Stimulated activated CD4-positive, alpha-beta T cell treated with anti-CD3 and anti-CD28 coated beads, Interleukin-1b, Interleukin-23, amount 100 ng/mL, for 24 hours (primary cell): ENCODE data around the gene ELOF1.

Experiments
- DNase-seq, 4 experiments: peaks; one replicate each; pipeline ENCODE4 v3.0.0-alpha.2; 2020; ENCODE audit warnings: low read depth in 4 of 4, low spot score in 1 of 4

Gene ELOF1

GRCh38 chr19:11535792-11536595 is 23.0 kb downstream of the ELOF1 start:
- peak; percentile 67 to 82 (median 76) for DNase-seq

DNA sequence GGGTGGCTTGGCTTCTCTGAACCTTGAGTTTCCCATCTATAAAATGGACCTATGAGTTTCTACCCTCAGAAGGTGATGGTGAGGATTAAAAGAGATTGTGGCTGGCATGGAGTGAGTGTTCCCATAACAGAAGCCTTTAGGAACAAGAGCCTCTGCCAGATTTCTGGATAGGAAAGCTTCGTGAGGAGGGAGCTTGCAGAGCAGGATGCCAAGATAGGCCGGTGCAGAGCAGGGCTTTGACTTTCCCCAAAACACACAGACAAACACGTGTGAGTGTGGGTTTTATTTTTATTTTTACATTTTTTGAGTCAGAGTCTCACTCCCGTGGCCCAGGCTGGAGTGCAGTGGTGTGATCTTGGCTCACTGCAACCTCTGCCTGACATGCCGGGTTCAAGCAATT is 24.1 kb downstream of the ELOF1 start:
- DNase-seq = no peak

GRCh38 chr19:11534538-11534937 is 24.5 kb downstream of the ELOF1 start:
- no peak for DNase-seq

DNA sequence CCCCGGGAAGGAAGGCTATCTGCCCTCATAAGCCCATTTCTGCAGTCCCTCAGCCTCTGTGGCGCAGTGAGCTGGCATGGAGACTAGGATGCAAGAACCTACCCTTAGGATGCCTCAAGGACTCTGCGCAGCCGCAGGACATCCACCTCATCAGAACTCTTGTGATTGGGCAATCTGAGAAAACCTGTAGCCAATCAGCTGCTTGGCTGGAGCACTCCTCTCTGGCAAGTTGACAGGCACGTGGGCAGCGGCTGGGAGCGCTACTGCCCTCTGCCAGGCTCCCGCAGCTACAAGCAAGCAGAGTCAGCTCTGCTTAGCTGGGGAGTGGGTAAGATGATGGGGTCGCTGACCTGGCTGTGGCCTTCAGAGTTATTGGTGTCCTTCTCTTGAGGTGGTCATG is 28.6 kb downstream of the ELOF1 start:
- peak in 1 of 4 experiments; percentile 30 for DNase-seq

- peak; percentile 81 to 93 (median 86) for DNase-seq
Measured at GRCh38 chr19:11528551-11529341, 30.3 kb downstream of the ELOF1 start, which contains the start of gene ECSIT. Gene ECSIT, minus strand, starts transcription at chr19:11529134. Its CDS starts 9,964 bp downstream, at chr19:11519170.

DNA sequence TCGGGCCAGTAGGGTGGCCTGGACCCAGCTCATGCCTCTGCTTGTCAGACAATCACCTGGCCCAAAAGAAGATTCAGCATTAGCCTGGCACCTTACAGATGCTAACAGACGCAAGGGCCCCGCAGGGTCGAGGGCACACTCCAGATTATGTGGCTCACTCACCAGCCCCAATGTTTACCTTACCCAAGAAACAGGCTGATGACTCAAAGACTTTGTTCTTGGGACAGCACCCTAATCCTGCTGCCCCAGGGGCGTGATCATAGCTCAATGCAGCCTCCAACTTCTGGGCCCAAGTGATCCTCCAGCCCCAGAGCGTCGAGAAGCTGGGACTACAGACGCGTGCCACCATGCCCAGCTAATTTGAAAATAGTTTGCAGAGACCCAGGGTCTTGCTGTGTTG is 39.9 kb downstream of the ELOF1 start:
- DNase-seq = no peak

DNA sequence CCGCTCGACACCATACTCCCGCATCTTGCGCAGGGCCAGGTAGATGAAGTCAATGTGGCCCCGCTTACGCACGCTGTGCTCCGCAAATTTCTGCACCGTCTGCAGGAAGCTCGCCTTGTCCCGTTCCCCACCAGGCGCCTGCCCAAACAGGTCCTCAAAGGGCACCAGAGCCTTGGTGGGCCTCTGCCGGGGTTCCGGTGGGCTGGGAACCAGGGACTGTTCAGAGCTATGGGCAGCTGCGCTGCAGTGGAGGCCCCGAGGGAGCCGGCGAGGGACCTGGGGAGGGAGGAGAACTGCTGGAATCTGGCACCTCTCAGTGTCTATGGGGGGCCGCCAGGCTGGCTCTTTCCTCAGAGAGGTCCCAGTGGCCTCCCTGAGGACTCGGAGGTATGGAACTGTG is 45.1 kb downstream of the ELOF1 start:
- DNase-seq = no peak

DNA sequence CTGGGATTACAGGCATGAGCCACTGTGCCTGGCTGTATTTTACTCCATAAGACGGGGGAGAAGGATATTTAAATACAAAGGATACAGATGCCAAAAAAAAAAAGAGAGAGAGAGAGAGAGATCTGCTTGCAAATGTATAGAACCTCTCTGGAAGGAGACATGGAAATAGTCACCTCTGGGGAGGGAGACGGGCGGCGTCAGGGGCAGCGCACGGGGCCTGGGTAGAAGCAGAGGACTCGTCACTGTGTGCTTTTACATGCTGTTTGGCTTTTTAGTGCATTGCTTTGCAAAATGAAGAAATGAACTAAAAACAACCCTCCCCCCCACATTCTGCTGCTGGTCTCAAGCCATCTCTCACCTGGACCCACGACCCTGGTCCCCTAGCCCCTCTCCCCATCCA is 48.6 kb downstream of the ELOF1 start:
- DNase-seq = no peak

GRCh38 chr19:11507370-11508078 is 51.5 kb downstream of the ELOF1 start:
- no peak for DNase-seq

GRCh38 chr19:11506967-11507366 is 52.1 kb downstream of the ELOF1 start:
- no peak for DNase-seq

- peak in 1 of 4 experiments; percentile 28 for DNase-seq
Measured at GRCh38 chr19:11506101-11506555, 52.9 kb downstream of the ELOF1 start.

DNA sequence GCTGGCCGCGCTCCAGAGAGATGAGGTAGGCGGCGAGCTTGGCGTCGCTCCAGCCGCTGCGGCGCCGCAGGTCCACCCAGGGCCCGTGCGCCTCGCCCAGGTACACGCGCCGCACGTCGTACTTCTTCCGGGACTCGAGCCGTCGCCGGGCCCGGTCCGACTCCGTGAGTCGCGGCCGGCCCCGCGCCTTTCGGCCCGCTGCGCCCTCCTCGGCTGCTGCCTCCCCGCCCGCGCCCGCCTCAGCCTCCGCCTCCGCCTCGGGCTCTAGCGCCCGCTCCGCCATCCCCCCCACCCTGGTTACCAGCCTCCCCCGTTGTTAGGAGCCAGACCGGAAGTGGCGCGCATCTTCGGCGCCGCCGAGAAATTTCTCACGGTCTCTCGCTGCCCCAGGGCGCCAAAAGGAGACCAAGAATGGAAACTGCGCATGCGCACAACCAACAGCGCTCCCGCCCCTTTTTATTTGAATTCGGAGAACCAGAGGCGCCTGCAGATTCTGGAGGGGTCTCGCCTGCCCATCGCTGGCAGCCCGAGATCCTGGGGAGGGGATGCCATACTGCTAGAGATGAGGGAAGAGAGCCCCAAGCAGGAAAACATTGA is 53.4 kb downstream of the ELOF1 start, which contains the start of gene ZNF653:
Gene ZNF653 (minus strand): TSS at position 336 of the 597 bp plus-strand sequence. CDS start 53 bp downstream, at position 283.
- DNase-seq = peak; percentile 87 to 91 (median 90)

- DNase-seq = peak; percentile 82 to 98 (median 92)
Measured at GRCh38 chr19:11505032-11505503, 54.0 kb downstream of the ELOF1 start.

DNA sequence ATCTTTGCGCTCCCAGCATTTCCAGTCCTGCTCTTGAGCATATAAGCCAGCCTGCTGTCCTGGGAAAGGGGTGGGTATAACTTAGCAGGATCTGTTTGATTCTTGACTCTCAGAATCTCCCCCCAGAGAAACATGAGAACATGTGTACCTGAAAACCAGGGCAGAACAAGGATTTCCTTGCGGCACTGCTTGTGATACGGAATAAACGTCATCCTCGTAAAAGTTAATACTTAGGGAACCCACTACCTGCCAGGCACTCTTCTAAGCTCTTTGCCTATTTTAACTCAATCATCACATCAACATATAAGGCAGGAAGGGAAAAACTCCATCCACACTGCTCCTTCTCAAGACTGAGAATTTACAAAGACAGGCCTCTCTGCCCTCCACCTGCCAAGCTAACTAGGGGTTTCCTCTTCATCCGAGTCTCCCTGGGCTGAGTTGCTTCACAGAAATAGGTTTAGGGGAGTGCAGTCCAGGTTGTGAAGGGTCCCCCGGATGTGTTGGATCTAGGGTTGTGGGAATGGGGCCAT is 54.5 kb downstream of the ELOF1 start:
- DNase-seq = no peak
